Activated CD4-positive, CD25-positive, alpha-beta regulatory T cell (primary cell): Measurements from ENCODE around the gene BCDIN3D.

Experiments used
- DNase-seq, 4 experiments: peaks; one replicate each; lab custom pipeline; 2025; lab: John Stamatoyannopoulos, UW

BCDIN3D gene

DNA sequence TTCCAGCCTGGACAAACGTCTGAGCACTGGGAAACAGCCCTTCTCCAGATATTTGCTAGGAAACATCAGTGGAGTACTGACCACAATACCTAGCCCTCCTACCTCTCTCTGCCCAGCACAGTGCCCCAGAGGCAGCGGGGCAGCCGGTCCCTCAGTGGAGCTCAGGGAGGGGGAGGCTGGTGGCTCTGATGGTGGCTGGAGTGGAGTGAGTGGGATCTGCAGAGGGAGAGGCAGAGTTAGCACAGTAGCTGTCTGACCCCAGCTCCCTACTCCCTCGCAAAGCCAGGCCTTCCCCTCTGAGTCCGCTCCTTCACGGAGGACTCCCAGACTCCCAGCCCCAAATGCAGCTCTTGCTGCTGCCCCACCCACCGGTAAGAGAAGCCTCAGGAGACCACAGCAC, 44.7 kb downstream of the BCDIN3D start:
- no peak for DNase-seq

- DNase-seq = no peak
These were observed 45.5 kb downstream of the BCDIN3D start for GRCh38 chr12:49797449-49797776.

GRCh38 chr12:49796606-49797448, 46.1 kb downstream of the BCDIN3D start:
- no peak for DNase-seq

DNA sequence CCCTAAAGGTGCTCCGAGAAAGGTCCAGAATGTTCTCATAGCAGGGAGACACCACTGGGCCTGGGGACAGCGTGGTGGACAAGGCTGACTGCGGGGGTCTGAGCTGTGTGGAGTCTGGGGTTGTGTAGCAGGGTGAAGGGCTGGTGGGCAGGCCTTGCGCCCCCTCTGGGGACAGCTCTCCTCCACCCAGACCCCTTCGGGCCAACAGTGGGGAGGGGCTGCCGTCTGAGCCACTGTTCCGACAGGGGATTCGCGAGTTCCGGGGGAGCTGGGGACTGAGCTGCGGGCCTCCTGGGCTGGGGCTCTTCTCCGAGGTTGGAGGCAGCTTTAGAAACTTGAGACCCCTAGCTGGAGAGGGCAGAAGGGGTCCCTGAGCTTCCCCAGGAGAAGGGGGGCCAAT, 46.8 kb downstream of the BCDIN3D start:
- DNase-seq = no peak

- no peak for DNase-seq
These were observed 47.2 kb downstream of the BCDIN3D start for GRCh38 chr12:49795654-49796105.

- no peak for DNase-seq
These were observed 47.9 kb downstream of the BCDIN3D start for GRCh38 chr12:49794811-49795653.

DNA sequence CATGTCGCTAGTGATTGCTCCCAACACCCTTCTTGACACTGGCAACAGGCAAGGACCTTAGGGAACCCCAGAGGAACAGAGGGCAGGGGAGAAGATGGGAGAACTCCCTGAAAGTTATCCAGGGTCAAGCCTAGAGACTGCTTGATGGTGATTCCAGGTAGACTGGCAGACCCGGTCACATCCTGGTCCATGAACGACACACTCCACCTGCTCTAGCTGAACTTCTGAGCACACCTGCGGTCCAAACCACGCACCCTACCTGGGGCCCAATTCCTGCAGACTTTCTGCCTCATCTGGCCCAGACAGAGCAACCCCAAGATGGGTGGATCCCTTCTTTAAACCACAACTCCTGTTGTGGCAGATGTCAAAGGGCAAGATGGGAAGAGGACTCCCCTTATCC, 48.9 kb downstream of the BCDIN3D start:
- DNase-seq = no peak

- no peak for DNase-seq
These were observed 49.3 kb downstream of the BCDIN3D start for GRCh38 chr12:49793620-49794019.

GRCh38 chr12:49792976-49793580, 49.8 kb downstream of the BCDIN3D start:
- DNase-seq = no peak

GRCh38 chr12:49792181-49792970, 50.5 kb downstream of the BCDIN3D start:
- DNase-seq = no peak

DNA sequence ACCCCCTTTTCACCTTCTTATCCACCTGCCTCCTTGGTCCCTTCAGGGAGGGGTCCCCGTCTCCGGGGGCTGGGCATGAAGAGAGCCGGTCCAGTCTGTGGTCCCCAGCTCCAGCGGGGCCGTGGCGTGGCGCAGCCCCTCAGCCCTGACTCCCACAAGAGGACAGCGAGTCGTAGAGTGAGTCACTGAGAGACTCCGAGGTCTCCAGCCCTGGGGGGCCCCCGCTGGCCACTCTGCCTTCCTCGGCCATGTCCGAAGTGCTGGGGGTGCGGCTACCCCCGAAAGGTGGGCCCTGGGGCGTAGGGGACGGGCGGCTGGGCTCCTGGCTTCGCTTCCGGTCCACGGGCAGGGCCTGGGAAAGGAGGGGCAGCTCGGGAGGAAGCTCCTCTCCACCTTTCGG, 51.2 kb downstream of the BCDIN3D start:
- no peak for DNase-seq

DNA sequence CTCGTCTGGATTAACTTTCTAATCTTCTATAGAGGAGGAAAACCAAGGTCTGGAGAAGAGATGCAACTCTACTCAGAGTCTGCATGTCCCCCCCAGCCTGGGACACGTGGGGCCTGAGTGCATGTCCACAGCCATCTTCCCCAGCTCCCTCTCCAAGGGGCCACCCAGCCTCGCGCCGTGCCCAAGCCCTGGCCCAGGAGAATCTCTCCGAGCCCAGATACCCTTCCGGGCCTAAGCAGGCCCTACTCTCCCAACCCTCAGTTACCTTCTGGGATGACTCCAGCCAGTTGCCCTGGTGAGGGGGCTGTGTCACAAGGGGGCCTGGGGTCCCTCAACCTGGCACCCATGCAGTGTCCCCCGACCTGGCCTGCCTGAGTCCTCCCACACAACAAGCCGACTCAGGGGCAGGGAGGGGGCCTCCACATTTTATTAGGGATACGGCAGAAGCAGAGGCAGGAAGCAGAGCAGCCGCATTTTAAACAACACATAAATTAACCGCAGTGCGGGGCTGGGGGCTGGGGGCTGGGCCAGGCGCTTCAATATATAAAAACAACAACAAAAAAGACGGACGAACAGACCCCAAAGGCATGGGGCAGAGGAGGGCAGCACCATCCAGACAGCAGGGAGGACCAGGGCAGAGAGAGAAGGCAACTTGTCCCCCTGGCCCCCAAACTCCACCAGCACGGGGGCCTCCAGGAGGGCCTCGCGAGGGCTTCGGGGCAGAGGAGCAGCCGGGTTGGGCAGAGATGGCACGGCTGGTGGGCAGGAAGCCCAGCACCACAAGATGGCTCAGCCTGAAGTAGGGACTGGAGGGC, 52.0 kb downstream of the BCDIN3D start:
- no peak for DNase-seq

- DNase-seq = no peak
These were observed 52.9 kb downstream of the BCDIN3D start for GRCh38 chr12:49789992-49790391.

DNA sequence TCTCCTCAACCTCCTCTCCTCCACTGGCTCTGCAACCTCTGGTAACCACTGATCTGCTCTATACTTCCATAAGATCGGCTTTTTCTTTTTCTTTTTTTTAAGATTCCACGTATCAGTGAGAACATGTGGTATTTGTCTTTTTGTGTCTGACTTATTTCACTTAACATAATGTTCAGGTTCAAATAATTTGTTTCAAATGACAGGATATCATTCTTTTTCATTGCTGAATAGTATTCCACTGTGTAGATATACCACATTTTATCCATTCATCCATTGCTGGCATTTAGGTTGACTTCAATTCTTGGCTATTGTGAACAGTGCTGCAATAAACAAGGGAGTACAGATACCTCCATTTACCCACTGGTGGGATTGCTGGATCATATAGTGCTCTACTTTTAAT, 55.2 kb downstream of the BCDIN3D start:
- no peak for DNase-seq
